Stimulated activated CD4-positive, alpha-beta T cell treated with anti-CD3 and anti-CD28 coated beads, Interleukin-2, amount 100 ng/mL, for 4 hours (primary cell): ENCODE results near the gene LIG1.
A peak's percentile ranks its signal among the peaks of the same experiment; 100 is the strongest.

Source experiments
- DNase-seq: peaks from one replicate; pipeline ENCODE4 v3.0.0-alpha.2; 2020; ENCODE audit warnings: low read depth

LIG1 gene

GRCh38 chr19:48169939-48170803 is at the start of gene LIG1, which contains the start of gene ZSWIM9:
LIG1 (minus strand) TSS chr19:48170344; CDS start chr19:48165566, 4,778 bp downstream.
ZSWIM9 (plus strand) TSS chr19:48170680; CDS start chr19:48171803, 1,123 bp downstream.
- peak; percentile 86 for DNase-seq

DNA sequence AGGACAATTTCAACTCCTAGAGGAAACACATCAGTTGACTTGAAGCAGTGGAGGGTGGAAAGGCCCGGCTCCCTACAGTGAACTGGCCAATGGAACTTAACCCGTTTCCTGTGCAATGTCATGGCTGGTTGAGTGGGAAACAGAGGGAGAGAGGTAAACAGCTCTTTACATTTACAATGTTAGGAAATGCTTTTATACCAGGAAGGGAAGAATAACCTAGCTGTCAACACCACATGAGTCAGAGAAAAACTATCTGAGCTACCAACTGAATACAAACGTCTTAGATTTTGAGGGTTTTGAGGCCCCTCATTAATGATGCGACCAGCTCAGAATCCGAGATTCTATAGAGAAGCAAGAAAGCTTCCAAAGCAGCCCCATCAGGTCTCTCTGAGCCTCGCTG is 48.9 kb upstream of the LIG1 start:
- no peak for DNase-seq

- no peak for DNase-seq
These were observed 46.8 kb upstream of the LIG1 start for GRCh38 chr19:48216933-48217332.

- no peak for DNase-seq
These were observed 43.8 kb upstream of the LIG1 start for GRCh38 chr19:48213959-48214358.

DNA sequence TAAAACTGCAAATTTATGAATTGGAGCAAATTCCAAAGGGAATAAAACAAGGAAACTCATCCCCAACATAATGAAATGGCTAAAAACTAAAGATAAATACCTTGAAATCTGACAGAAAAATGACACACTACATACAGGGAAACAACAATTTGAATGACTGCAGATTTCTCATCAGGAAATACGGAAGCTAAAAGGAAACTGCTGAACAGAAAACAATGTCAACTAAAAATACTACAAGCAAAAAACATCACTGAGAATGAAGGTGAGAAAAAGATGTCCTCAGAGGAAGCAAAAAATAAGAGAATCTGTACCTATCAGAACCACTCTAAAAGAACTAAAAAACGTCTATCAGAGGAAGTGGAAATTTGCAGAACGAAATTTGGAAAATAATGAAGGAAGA is 39.9 kb upstream of the LIG1 start:
- no peak for DNase-seq

GRCh38 chr19:48206397-48207093 is 36.4 kb upstream of the LIG1 start:
- DNase-seq: no peak

- peak; percentile 84 for DNase-seq
These were observed 33.9 kb upstream of the LIG1 start for GRCh38 chr19:48203794-48204628.

DNA sequence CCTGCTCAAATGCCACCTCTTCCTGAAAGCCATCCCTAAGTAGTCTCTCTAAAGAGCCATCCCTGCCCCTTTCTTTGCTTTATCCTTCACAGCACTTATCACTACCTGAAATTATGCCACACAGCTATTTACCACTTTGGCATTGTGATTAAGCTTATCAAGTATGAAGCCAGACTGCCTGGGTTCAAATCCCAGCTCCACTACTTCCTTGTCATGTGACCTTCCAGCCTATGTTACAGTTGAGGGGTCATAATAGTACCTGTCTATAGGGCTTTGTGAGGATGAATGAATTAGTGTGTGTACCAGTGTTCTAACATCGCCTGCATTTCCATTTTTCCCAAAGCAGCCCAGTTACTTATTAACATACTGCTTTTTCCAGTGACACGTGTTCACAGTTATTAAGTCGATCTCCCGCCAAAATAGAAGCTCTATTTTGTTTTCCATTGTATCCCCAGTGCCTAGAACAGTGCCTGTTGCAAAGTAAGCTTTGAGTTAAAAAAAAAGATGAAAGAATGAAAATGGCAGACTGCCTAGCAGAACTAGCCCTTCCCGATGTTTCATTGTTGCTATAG is 33.2 kb upstream of the LIG1 start:
- DNase-seq: no peak

GRCh38 chr19:48196933-48197665 is 27.0 kb upstream of the LIG1 start:
- no peak for DNase-seq

DNA sequence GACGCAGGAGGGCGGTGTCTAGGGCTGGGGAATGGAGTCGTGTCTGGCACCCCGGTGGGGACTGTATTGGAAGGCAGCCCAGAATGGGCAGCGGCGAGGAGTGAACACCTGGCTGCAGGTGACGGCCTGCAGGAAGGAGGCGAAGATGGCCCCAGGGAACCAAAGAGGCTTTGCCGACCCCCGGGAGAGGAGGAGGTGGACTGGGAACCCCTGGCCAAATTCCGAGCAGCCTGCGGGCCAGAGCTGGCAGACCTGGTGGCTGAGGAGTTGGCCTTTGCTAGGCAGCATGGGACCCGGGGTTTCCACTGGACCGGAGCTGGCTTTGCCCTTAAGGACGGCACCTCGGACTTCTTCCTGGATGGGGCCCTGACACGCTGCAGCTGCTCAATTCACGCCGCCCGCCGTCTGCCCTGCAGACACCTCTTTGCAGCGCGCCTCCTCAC is 26.2 kb upstream of the LIG1 start:
- DNase-seq: no peak

- no peak for DNase-seq
These were observed 25.0 kb upstream of the LIG1 start for GRCh38 chr19:48194844-48195830.

DNA sequence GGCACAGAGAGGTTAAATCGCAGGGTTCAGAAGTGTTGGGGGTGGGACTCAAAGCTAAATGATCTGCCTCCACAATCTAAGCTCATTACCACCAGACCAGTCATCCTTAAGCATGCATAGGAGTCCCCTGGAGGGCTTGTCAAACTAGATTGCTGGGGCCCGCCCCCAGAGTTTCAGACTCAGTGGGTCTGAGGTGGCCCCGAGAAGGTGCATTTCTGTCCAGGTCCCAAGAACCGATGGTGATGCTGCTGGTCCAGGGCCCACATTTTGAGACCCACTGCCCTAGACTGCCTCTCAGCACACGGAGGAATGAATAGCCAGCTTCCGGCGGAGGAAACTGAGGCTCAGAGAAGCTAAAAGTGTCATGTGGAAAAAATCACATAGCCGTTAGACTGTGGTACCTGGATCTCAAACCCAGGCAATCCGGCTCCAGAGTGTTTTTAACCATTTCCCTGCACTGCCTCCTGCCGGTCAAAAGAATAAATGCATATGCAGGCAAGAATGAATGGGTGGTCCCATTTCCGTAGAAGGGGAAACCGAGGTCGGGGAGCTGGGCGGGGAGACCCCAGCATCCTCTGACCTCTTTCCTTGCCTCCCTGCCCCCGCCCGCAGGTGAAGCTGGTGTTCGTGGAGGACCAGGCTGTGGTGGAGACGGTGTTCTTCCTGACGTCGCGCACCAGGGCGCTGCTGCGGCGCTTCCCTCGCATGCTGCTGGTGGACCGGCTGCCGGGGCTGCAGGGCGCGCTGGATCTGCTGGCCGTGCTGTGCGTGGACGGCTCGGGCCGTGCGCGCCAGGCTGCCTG is 24.1 kb upstream of the LIG1 start:
- no peak for DNase-seq

DNA sequence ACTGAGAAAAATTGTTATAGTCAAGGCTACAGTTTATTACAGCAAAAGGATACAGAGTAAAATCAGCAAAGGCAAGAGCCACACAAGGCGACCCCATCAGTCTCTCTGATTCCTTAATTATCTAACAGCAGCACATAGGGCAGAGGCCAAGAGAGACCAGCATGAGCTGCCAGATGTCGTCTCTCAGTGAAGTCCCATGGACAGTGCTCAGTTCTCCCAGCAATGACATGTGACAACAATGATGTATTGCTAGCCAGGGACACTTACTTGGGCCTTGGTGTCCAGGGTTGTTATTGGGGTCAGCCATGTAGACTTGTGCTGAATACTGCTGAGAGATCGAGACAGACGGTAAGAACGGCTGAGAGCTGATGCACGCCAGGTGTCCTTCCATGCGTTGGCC is 22.6 kb upstream of the LIG1 start:
- no peak for DNase-seq

- no peak for DNase-seq
These were observed 20.7 kb upstream of the LIG1 start for GRCh38 chr19:48190885-48191284.

DNA sequence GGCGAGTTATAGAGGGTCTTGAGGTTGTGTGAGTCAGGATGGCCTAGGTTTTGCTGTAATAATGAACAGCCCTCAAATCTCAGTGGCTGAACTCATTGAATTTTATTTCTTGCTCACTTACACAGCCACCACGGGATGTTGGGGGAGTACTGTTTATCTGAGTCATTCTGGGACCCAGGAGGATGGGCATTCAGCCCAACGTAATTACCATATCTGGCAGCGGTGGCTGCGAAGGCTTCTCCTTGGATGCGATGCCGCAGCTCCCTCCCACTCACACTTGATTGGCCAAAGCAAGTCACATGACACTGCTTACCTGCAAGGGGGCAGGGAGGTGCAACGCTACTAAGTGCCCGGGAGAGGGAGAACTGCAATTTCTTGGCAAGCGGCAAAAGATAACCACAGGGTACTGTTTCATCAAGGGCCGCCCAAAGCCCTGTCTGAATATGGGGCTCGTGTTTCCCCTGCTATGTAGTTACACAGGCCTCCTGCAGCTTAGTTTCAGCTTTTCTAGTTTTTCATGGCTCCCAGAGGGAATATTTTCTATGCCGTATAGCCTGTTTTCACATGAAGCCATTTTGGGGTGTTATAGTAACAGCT is 20.2 kb upstream of the LIG1 start:
- peak; percentile 29 for DNase-seq

DNA sequence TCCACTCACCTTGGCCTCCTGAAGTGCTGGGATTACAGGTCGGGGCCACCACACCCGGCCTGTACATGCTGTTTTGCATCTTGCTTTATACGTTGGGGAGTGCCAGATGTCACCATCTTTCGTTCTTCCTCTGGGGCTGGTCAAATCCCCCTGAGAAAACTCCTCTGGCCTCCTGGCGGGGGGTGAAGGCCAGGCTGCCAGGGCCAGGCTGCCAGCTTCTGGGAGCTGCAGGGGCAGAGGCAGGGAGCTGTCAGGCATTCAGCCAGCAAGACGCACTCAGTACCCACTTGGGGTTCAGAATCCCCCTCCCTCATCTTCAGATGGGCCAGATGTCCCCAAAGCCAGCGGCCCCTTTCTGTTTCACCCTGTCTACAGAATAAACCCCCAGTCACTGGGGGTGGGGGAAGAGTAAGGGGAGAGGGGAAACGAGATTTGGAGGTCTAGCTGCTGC is 16.4 kb upstream of the LIG1 start:
- DNase-seq: no peak

GRCh38 chr19:48186015-48186414 is 15.9 kb upstream of the LIG1 start:
- DNase-seq: no peak

GRCh38 chr19:48183356-48183755 is 13.2 kb upstream of the LIG1 start:
- no peak for DNase-seq

- no peak for DNase-seq
These were observed 12.3 kb upstream of the LIG1 start for GRCh38 chr19:48182434-48182833.
